ENCODE results near the gene CBX4.

Gene CBX4

GRCh38 chr17:79806863-79807720 lies 32.1 kb downstream of the CBX4 start:
- TF ChIP-seq, protein P1, sequence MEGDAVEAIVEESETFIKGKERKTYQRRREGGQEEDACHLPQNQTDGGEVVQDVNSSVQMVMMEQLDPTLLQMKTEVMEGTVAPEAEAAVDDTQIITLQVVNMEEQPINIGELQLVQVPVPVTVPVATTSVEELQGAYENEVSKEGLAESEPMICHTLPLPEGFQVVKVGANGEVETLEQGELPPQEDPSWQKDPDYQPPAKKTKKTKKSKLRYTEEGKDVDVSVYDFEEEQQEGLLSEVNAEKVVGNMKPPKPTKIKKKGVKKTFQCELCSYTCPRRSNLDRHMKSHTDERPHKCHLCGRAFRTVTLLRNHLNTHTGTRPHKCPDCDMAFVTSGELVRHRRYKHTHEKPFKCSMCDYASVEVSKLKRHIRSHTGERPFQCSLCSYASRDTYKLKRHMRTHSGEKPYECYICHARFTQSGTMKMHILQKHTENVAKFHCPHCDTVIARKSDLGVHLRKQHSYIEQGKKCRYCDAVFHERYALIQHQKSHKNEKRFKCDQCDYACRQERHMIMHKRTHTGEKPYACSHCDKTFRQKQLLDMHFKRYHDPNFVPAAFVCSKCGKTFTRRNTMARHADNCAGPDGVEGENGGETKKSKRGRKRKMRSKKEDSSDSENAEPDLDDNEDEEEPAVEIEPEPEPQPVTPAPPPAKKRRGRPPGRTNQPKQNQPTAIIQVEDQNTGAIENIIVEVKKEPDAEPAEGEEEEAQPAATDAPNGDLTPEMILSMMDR (IDR thresholded peaks at IDR 0.05; ENCODE audit: low read depth, low read length): no peak
- DNase-seq (ENCODE audit: extremely low read depth, low read depth): no peak

GRCh38 chr17:79806446-79806760 lies 32.8 kb downstream of the CBX4 start:
- TF ChIP-seq, protein P1 (IDR thresholded peaks at IDR 0.05; ENCODE audit: low read depth, low read length): no peak
- DNase-seq (ENCODE audit: extremely low read depth, low read depth): no peak

DNA sequence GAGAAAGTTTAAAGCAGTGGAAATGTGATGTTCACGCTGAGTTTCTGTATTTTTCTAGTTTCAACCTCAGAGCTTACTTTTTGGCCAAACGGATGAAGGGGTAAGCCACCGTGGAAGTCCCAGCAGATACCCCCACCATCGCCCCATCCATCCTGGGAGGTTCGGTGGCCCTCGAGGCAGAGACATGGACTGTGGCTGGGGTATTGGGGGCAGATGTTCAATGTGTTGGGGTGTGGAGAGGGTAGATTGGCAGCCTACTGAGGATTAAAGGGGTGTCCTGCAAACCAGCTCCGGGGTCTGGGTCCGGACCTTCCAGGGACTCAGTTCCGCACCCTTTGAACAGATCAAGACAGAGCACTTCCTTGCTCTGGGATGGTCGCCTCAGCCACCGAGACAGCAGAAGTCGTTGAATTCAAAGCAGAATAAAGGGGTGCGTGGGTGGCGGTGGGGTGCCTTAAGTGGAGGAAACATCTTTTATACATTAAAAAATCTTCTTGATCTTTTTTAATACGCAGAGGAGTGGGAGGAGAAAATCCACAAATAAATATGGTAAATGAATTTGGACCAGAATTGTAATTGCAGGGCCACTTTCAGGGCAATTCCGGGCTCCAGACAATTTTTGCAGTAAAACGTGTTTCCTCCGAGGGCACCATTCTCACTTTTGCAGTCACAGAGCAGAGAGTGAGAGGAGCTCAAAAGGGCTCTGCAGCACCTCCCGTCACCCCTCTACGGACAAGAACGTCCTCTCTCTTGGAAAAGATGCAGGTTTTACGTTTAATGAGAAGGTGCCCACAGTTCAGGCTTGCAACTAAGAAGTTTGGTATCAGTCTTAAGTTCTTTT lies 34.2 kb downstream of the CBX4 start:
- TF ChIP-seq, protein P1 (IDR thresholded peaks at IDR 0.05; ENCODE audit: low read depth, low read length): no peak
- DNase-seq (ENCODE audit: extremely low read depth, low read depth): no peak

- TF ChIP-seq, protein P1 (IDR thresholded peaks at IDR 0.05; ENCODE audit: low read depth, low read length): no peak
- no peak for DNase-seq (ENCODE audit: extremely low read depth, low read depth)
These were observed 35.0 kb downstream of the CBX4 start for GRCh38 chr17:79803997-79804855.

DNA sequence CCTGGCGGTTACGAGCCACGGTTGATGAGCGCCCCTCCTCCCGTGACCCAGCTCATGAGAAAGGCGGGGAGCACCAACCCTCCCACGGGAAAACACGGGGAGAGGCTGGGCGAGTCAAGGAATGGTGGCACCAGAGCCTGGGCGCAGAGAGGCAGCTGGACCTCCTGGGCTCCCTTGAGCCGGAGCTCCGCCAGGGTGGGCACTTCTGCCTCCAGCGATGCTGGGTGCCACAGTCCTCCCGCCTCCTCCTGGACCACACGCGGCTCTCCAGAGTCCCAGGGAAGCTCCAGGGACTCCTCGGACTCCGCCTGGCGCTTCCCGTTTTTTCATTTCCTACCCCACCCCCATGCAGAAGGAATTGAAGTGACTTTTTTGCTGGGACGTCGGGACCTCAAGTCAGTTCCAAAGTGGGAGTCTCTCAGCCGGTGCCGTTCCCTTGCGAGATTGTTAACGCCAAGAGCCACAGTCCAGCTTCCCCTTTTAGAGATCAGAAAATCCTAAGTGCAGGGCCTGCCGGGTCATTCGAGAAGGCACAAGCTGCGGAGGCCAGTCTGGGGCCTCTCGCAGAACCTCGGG lies 35.7 kb downstream of the CBX4 start:
- TF ChIP-seq, protein P1 (IDR thresholded peaks at IDR 0.05; ENCODE audit: low read depth, low read length): no peak
- no peak for DNase-seq (ENCODE audit: extremely low read depth, low read depth)

DNA sequence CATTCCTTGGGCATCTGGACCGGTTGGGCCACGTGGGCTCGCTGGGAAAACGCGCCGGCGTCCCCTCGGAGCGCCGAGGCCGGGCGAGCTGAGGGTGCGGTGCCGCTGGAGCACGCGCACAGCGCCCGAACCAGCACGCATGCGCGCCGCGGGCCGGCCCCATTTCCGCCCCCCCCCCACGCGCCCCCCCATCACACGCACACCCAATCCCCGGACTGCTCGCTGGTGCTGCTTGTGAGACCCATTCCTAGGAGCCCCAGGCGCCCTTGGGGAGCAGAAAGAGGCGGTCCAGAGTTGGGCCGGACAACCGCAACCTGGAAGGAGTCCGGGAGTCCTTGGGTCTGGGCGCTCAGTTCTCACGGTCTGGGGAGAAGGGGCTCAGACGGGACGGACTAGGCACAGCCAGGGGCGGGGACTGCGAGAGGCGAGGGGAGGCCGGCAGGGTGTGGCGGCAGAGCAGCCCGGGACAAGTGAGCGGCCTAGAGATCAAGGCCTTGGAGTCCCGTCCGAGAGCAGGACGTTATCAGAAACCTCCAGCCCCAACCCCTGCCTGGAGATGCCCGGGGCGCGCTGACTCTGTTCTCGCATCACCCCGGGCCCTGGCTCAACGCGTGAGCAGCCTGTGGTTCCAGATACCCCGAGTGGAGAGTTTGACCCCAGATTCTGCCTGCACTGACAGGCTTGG lies 36.4 kb downstream of the CBX4 start:
- DNase-seq (ENCODE audit: extremely low read depth, low read depth): no peak
- TF ChIP-seq, protein P1 (IDR thresholded peaks at IDR 0.05; ENCODE audit: low read depth, low read length): no peak
